T-helper 1 cell treated with Interleukin-12 subunit alpha and Interleukin-12 subunit beta and Interleukin-4 antibody, amounts not matched to agents 30 ng/mL and 1 ng/mL, for 36 hours (primary cell): ENCODE measurements around the gene RNF166. TPM values are rescaled to one million over a fixed set of nuclear protein-coding genes. Genes with fewer than 3 reads are reported as not detected.

Experiments used
- intact Hi-C: fragments of 100-400 bp; cut with micrococcal nuclease; formaldehyde crosslinking; loops from one replicate; pipeline ENCODE4 v1.15.1; 2024
- total RNA-seq: library from RNA; stranded (reverse); gene quantifications from 2 replicates; pipeline ENCODE4 v1.2.3, GENCODE V29; 2022

RNF166 gene
- total RNA-seq, 1 donor from 2014 or later, result 132 TPM

DNA sequence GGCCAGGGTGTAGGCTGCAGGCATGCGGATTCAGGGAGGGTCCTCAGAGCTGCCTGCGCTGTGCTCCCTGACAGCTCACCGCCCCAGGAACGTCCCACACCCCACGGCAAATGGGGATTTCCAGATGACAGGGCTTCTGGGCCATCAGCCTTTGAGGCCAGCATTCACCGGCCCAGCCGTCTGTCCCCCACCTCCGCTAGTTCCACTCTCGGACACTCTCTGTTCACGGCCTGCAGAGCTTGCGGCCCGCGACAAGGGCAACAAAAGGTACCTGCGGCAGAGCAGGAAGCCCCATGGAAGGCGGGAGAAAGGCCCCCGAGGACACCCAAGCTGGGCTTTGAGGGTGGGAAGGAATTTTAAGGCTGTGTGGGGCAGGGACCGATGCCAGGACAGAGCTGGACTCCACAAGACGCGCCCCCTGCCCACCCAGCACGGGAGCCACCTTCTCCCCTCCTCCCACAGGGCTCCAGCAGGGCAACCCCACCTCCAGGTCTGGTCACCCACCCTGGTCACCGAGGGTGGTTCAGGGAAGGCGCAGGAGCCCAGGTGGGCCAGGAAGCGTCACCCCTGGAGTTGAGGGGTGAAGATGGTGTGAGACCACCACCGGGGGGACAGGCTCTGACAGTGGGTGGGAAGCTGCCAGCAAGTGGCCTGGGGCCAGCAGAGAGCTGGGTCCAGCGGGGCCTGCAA, 49.8 kb downstream of the RNF166 start:
- intact Hi-C loops, result no loop called here

DNA sequence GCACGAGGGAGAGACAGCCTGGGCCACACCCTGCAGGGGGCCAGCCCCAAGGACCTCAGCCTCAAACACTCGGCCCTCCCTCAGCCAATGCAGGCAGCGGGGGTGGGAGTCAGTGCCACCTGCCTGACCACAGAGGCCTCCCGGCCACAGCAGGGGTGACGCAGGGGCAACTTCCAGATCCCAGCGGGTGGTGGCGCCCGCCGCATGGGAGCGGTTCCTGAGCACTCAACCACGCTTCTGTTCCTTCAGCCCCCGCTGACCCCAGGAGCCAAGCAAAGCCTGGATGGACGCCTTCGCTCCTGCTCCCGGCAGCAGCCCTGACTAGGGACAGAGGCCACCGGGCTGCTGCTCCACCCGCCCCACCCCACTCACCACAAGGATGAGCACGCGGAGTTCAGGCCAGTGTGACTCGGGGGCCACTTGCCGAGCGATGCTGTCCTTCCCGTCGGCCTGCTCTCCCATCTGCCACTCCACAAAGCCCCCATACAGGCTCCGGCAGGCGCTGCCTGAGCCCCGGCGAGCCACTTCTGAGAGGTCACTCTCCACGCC, 50.4 kb downstream of the RNF166 start:
- intact Hi-C loops, result no loop called here

DNA sequence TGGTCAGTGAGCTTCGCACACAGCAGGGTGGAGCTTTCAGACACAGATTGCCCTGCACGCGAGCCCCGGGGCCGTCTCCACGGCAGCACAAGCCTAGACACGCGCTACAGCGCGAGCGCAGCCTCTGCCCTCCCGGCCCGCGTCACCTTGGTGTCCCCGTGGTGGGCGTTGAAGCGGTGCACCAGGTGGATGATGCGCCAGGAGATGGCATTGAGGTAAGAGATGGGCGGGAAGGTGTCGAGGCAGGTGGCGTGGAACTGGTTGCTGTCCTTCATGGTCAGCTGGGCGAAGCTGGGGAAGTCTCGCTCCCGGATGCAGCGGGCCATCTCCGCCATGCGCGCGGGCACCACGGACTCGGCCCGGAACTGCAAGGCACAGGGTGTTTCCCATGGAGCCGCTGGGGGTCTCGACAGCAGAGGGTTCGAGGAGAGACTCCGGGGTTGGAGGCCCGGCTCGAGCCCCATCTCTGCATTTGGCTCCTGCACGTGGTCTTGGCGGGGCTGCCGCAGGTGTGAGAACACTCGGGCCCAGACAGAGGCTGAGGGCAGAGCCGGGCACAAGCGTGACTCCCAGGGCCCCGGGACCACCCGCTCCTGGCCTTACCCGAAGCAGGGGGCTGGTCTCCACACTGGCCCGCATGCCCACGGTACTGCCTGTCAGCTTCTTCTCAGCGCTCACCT, 51.0 kb downstream of the RNF166 start:
- intact Hi-C loops, result no loop called here

DNA sequence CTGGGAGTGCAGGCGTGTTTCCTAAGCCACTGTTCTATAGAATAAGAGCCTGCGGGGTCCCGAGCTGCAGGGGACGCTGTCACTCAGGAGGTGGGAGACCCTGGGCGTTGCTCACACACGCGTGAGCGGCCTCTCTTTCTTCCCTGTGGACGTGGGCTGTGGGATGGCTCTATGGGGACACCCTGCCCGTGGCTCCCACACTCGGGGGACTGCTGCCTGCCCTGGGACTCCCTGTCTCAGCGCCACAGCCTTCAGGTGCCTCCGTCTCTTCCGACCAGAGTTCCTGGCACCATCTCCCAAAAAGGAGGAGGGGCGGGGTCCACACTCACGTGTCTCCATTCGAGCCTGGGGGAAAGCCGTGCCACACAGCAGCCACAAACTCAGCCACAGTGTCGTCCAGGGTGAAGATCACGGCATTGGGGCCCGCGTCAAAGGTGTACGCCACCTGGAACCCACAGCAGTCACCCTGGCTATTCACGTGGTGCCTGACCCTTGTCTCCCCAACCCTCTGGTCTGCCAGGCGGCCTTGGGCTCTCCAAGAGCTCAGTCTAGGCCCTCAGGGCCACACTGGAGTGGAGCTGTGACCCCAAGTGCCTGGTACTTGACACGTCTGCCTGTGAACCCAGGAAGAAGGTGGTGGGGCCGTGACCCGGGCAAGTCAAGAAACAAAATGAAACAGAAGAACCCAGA, 51.7 kb downstream of the RNF166 start:
- intact Hi-C loops, result no loop called here

DNA sequence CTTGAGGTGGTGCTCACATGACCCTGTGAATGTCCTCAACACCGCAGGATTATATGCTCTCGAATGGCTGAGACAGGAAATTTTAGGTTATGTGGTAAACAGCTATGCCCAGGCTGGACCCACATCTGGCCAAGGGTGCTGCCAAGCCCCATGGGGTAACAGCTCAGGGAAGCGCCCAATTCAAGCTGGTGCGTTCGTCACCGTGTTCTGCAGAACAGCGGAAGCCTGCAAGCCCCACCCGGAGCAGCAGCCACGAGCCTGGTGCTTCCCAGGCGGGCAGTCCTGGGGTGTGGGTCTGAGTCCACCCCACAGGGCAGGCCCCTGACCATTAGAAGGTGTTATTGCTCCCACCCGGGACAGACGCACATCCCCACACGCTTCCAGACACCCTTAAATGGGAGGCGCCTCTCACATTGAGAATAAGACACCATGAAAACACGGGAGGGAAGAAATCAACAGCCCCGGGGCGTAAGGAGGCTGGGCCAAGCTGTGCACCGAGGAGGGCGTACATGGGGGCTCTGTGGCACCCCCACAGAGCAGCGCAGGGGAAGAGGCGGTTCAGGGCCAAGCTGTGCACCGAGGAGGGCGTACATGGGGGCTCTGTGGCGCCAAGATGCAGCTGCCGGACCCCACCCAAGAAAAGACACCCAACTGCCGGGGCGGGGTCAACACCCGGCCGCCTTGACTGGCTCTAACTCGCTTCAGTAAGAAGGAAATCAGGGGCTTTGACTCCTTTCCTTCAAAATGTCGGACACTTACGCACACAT, 52.4 kb downstream of the RNF166 start:
- intact Hi-C loops, result no loop called here

DNA sequence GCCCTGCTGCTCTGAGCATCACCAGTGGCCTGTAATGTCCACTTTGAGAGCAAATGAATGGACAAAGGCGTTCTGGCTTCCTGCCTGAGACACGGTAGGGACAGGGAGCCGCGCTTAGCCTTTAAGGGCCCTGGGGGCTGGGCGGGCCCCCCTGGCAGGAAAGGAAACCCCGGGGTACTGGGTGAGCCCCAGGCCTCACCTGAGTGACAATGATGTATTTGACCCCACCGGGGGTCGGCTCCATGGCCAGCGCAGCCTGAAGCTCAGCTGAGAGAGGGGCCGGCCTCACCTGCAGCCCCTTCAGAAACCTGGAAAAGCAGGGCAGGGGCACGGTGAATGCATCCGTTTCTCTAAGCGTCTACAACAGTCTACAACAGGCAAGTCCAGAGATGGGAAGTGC, 53.1 kb downstream of the RNF166 start:
- intact Hi-C loops, result no loop called here

DNA sequence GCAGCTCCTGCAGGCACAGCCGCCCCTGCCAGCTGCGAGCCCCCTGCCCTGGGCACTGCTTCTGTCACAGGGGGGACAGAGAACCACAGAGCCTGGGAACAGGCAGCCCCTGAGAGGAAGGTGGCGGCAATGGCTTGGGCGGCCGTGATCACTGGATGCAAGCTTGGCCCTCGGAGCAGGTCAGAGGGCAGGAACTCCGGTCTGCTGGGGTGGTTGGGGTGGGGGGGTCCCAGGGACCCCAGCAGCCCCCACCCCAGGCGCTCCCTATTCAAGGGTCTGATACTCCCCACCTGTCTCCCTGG, 53.5 kb downstream of the RNF166 start:
- intact Hi-C loops, result no loop called here

DNA sequence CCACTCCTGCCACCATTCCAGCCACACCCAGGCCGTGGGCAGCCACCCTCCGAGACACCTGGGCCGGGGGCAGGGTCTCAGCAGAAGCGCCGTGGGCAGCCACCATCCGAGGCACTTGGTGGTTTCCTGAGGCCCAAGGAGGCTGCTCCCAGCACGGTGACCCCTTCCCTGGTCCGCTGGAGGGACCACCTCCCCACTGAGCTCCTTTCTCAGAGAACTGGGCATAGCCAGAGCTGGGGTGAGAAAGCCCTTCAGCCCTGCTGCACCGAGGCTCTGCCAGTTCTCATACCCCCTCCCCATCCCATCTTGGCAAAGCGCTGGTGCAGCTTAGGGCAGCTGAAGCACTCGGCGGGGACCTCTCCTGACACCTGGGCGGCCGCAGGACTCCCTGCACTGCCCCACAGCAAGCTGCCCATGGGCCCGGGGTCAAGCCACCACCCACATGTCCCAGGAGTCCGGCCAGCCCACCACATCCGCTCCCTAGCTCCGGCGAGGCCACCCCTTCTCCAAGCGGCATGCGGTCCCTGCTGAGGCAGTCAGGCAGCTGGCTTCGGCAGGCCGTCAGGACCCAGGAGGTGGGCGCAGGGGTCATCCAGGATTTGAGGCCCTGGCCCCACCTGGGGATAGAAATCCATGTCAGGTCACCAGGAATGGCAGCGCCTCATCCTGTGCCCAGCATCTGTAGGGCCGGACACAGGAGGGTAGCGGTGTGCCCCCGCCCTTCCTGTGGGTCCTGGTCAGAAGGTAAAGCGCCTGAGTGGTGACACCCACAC, 54.0 kb downstream of the RNF166 start:
- intact Hi-C loops, result loop anchor here (1.0 to 2.0 kb wide), 8 partner anchors 11 to 199 kb away; partner anchors contain the start of genes CTU2, MVD, RNF166 and SNAI3

DNA sequence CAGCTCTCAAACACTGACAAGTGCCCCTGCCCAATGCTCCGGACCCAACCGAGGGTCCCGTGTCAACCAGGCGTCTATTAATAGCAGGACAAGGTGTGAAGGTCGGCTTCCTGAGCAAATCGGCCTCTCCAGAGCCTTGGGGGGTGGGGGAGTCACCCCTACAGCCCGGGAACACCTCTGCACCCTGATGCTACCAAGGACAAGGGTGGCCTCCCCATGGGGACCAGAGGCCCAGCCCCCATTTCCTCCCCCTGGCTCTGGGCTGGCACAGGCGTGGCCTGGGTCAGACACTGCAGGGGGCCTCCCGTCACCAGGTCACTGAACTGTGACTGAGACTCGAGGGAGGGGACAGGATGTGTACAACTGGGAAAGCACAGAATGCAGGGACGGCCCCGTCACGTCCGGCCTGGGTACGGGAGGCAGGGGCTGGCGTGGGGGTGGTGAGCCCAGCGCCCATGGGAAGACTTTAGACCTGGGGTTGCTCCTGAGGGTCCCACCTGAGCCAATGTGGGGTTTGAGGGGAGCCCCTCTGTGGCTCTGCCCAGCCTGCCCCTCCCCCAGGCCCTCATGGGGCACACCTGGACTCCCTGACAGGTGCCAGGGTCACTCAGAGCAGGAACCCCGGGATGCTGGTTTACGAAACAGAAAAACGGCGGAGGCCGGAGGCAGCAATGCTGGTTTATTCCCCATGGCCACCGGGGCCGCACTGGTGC, 54.8 kb downstream of the RNF166 start:
- intact Hi-C loops, result loop anchor here (1.0 to 2.0 kb wide), 8 partner anchors 12 to 198 kb away; partner anchors contain the start of genes CTU2, MVD, RNF166 and SNAI3

DNA sequence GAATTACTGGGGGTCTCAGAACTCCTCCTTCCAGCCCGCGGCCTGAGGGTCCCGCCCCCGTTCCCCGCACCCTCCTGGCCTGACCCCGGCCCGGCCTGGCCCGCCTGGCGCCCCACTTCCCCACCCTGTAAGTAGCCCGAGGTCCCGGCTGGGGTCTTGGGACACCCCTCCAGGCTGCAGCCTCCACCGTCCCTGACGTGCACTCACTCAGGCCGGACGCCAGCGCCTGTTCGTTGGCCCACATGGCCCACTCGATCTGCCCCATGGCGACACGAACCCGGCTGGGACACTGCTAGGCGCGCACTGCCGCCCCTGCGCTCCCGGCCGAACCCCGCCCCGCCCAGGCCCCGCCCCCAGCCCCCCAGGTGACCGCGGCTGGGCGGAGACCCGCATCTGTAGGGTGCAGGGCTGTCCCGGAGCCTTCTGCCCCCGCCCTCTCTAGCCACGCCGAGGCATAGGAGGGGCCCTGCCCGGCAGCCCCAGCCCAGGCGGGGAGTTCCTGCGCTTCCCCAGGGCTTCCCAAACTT, 55.4 kb downstream of the RNF166 start, which contains the start of gene CYBA:
TSS of gene CYBA (minus strand) at position 305 of the 527 bp plus-strand sequence. CDS start at position 265, 40 bp downstream.
- intact Hi-C loops, result loop anchor here (1.0 to 2.0 kb wide), 8 partner anchors 12 to 198 kb away; partner anchors contain the start of genes CTU2, MVD, RNF166 and SNAI3

DNA sequence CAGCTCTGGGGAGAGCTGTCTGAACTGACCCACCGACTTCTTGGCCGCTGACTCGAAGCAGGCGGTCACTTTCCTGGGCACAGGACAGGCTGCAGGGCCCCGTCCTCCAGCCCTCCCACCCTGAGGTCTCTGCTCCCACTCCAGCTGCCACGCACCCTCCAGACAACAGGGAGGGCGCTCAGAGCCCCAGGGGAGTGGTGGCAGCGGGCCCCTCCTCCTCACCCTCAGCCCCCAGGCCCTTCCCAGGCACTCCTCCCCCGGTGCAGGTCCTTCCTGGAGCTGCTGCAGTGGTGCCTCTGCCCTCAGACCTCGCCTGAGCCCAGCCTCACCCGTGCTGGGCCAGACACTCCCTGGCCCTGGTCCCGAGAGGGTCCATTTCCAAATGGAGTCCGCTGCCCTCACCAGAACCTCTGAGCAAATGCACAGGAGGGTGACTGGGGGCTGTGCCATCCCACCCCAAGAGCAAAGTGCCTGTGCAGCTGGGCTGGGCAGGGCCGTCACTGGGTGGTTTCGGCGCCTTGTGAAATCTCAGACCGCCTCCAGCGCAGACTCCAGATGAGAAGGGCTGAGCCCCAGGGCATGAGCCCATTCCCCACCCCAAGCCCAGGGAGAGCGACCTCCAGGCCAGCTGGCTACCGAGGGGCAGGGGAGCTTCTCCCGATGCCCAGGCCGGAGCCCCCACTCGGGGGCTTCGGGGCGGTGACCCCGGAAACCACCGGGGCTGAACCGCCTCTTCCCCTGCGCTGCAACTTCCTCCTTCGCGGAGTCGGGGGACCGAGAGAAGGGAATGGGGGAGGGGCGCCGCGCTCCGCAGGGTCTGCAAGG, 56.1 kb downstream of the RNF166 start:
- intact Hi-C loops, result loop anchor here (2.0 kb wide), 1 partner anchor 53 kb away; no protein-coding TSS in a partner anchor

DNA sequence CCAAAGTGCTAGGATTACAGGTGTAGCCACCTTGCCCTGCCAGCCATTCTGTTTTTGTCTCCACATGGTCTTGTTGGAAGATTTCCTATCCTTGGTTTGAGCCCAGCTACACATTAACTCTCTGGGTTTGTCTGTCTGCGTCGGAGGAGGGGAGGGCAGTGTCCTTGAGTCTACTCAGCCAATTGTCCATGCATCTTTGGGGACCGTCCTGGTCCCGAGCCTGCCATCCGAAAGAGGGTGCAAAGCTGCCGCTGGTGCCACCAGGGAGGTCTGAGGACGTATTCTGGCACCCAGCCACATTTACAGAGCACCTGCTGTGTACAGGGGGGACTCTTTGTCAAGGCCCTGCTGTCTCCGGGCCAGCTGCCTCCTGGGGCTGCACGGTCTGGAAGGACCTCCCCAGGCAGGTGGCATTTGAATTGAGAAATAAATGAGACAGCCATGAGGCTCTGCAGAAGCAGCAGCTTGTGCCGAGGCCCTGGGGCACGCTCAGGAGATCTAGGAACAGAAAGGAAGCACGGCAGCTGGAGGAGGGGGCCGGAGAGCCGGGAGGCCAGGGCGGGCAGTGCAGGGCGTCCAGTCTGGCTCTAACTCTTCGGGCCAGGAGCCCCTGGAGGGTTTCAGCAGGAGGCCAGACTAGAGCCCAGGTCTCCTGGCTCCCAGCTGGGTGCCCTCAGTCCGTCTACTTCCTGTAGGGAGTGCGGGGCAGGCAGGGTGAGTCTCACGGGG, 56.8 kb downstream of the RNF166 start:
- intact Hi-C loops, result no loop called here

DNA sequence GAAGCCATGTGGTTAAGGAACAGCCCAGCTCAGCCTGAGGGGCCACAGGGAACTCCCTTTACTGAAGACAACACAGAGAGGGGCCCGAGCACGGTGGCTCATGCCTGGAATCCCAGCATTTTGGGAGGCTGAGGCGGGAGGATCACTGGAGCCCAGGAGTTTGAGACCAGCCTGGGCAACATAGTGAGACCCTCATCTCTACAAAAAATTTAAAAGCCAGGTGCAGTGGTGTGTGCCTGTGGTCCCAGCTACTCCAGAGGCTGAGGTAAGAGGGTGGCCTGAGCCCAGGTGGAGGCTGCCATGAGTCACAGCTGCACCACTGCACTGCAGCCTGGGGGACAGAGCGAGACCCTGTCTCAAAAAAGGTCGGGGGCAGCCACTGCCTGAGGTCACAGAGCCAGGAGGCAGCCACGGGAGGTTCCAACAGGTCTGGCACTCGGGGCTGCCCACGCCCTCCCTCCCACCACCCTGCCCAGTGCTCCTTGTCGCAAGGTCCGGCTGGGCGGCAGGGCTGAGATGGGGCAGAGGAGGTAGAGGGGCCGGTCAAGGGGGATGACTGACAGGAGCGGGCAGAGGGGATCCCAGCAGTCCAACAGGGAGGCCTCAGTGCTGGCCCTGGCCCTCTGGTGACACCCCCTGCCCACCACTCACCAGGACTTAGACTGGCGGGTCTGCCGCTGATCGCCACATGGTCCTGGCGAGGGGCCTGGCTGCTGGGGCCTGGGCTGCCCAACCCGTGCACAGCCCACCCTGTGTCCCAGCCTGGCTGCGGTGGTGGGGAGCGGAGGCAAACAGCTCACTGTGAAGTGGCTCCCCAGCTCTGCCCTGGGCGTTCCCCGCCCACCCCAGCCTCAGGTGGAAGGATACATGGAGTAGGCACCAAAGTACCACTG, 58.8 kb downstream of the RNF166 start:
- intact Hi-C loops, result no loop called here
